Measurements from ENCODE around the gene DDX1.

DNA sequence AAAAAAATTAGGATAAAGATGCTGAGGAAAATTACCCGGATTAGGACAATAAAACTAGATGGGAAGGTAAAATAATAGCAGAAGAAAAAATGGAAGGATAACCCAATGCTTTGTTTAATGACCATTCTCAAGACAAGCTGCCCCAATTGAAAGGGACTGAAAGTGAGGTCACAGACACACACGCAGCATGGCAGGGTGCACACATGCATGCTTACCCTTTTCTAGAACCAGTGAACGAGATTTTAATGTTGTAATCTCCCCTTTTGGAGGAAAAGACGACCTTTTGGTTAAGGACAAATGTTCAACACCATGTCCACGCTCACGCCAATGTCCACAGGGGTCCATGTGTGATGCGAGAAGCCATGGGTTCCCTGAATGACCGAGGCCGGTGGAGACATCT lies 70.9 kb downstream of the DDX1 start:
- TF ChIP-seq GATA3 (IDR thresholded peaks at IDR 0.05; ENCODE audit: low read depth, low read length) (no peak), GATA2 (IDR thresholded peaks at IDR 0.05; ENCODE audit: low read depth, low read length) (no peak)

All from SH-SY5Y (cell line).